Natural killer cell treated with Interleukin-12 subunit alpha and Interleukin-12 subunit beta and Interleukin-15 and Interleukin-18, amount 100 ng/mL, for 72 hours (primary cell): Measurements from ENCODE around the gene SDHAF1. TPM values are rescaled to one million over a fixed set of nuclear protein-coding genes. Genes with fewer than 3 reads are reported as not detected.
A peak's percentile ranks its signal among the peaks of the same experiment; 100 is the strongest.
"Not testable (repeated sequence)": the region's sequence is repeated elsewhere in the genome, so short reads cannot be mapped to it uniquely, and the experiment has no call there.

Source experiments
- ATAC-seq, 2 donors: fragments of 150-1000 bp; cut with Tn5 transposase in 1 of 2; sonication (Bioruptor Pico), chemical (Tn5 transposase) in 1 of 2; 2 replicates each; pipeline ENCODE4 v1.10.0; 2021
- DNase-seq: peaks from one replicate; pipeline ENCODE4 v3.0.0; 2022; ENCODE audit warnings: low spot score
- H3K27ac Mint-ChIP-seq, 2 donors: 1 replicate in 1 of 2; 2 replicates in 1 of 2; pipeline ENCODE4 v1.8.0; 2022; ENCODE audit warnings: mixed read lengths in 2 of 2, mild to moderate bottlenecking in 1 of 2, moderate library complexity in 1 of 2
- H3K27me3 Mint-ChIP-seq, 2 donors: 1 replicate in 1 of 2; 2 replicates in 1 of 2; pipeline ENCODE4 v1.8.0; 2022; ENCODE audit warnings: mixed read lengths in 2 of 2
- H3K36me3 Mint-ChIP-seq: one replicate; pipeline ENCODE4 v1.8.0; 2022; ENCODE audit warnings: mixed read lengths
- H3K4me1 Mint-ChIP-seq, 2 donors: 1 replicate in 1 of 2; 2 replicates in 1 of 2; pipeline ENCODE4 v1.8.0; 2022; ENCODE audit warnings: low read depth in 2 of 2, mixed read lengths in 2 of 2, mild to moderate bottlenecking in 1 of 2
- H3K4me3 Mint-ChIP-seq: one replicate; pipeline ENCODE4 v1.8.0; 2022; ENCODE audit warnings: mixed read lengths
- H3K9me3 Mint-ChIP-seq: 2 replicates; pipeline ENCODE4 v1.8.0; 2022; ENCODE audit warnings: mixed read lengths
- total RNA-seq, 2 donors: library from RNA; stranded (reverse); gene quantifications; one replicate each; pipeline ENCODE4 v1.2.3, GENCODE V29; 2022

SDHAF1 gene
- total RNA-seq, result 10 to 100 TPM; 17.6 to 21.4 TPM

DNA sequence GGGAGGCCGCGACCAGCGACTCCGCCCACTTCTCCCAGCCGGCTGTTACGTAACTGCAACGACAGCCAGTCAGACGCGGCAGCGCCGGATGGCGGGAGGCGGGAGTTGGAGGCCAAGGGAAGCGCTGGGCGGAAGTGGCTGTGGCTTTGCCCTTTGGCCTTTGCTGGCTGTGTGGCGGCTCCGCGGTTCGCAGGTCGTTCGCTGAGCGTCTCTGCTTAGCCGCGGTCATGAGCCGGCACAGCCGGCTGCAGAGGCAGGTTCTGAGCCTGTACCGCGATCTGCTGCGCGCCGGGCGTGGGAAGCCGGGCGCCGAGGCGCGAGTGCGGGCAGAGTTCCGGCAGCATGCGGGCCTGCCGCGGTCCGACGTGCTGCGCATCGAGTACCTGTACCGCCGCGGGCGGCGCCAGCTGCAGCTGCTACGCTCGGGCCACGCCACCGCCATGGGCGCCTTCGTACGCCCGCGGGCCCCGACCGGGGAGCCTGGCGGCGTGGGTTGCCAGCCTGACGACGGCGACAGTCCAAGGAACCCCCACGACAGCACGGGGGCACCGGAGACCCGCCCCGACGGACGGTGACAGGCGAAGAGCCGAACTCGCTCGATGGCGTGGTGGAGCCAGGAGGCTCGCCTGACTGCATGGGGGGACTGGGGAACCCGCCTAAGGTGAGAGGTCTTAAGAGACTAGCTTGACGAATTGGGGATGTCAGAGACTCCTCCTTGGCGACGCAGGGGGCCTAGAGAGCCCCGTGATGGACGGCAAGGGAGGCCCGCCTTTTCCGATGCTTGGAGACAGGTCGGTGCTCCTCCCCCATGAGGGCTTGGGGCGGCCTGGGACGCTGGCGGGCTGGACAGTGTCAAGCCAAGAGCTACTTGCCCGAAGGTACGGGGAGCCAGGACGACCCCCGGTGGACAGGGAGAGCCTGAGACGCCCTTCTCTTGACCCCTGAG is at the start of gene SDHAF1:
Gene SDHAF1 (plus strand): TSS at position 141 of the 946 bp plus-strand sequence. CDS start 87 bp downstream, at position 228.
- Mint-ChIP-seq H3K4me3 (peak within 1 kb of the TSS; percentile 96), H3K4me1 (peaks cover 21 to 31% of the 10 kb centered on the region in 2 donors), H3K36me3 (no peaks in the 10 kb centered on the region), H3K9me3 (no peaks in the 10 kb centered on the region), H3K27me3 (no peaks in the 10 kb centered on the region), H3K27ac (peak within 1 kb of the TSS; percentile 87 to 93)
- DNase-seq (peak; percentile 99), ATAC-seq (peak; percentile 93 to 97)

DNA sequence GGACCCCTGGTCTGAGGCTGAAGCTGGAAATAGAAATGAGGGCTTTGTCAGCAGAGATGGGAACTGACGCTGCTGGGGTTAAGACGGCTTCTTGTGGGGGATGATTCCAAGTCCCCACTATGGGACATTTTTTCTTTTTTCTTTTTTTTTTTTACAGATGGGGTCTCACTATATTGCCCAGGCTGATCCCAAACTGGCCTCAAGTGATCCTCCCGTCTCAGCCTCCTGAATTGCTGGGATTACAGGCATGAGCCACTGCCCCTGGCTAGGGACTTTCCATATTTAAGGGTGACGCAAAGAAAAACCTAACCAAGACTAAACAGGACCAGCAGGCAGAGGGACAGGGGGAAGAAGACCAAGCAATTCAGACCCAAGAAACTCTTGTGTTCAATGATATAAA is 48.8 kb upstream of the SDHAF1 start:
- Mint-ChIP-seq H3K27ac (peak overlapping the region; percentile 28 to 78), H3K4me3 (no peak overlapping the region), H3K27me3 (no peaks in the 10 kb centered on the region), H3K4me1 (peaks cover 5 to 26% of the 10 kb centered on the region in 2 donors), H3K36me3 (no peaks in the 10 kb centered on the region), H3K9me3 (no peaks in the 10 kb centered on the region)
- no peak for DNase-seq
- no peak for ATAC-seq

DNA sequence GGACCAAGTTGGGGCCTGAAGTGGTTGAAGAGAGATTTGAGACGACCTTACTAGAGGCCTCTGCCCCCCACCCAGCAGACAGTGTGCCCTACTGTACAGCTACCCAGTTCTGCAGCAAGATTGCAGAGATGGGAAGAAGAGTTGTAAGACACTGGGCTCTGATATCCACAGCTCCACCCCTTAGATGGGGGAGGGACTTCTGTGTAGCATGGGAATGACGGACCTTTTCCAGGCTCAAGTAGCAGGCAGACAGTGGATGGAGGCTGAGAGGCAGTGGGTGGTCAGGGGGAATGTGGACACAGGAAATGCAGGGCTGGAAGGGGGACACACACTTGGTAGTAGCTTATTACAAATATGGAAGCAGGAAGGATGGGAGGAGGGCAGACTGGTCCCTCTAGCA is 45.9 kb upstream of the SDHAF1 start:
- Mint-ChIP-seq H3K27ac (no peak overlapping the region), H3K36me3 (no peaks in the 10 kb centered on the region), H3K9me3 (no peaks in the 10 kb centered on the region), H3K4me1 (peaks cover 19 to 36% of the 10 kb centered on the region in 2 donors), H3K4me3 (no peak overlapping the region), H3K27me3 (no peaks in the 10 kb centered on the region)
- ATAC-seq, result no peak
- DNase-seq, result no peak

GRCh38 chr19:35955881-35956634 is 38.9 kb upstream of the SDHAF1 start:
- Mint-ChIP-seq H3K27ac (peak overlapping the region in 1 of 2 donors; percentile 66), H3K4me3 (no peak overlapping the region), H3K27me3 (peaks cover 6 to 9% of the 10 kb centered on the region in 2 donors), H3K36me3 (no peaks in the 10 kb centered on the region), H3K9me3 (no peaks in the 10 kb centered on the region), H3K4me1 (peaks cover 34 to 43% of the 10 kb centered on the region in 2 donors)
- ATAC-seq (no peak), DNase-seq (no peak)

- not testable (repeated sequence) for H3K27me3 Mint-ChIP-seq, H3K9me3 Mint-ChIP-seq, H3K4me3 Mint-ChIP-seq, H3K36me3 Mint-ChIP-seq, DNase-seq, ATAC-seq
- Mint-ChIP-seq H3K4me1 (peaks cover 34 to 43% of the 10 kb centered on the region in 2 donors), H3K27ac (peak overlapping the region in 1 of 2 donors; percentile 3)
Observed at GRCh38 chr19:35957411-35957810, 37.6 kb upstream of the SDHAF1 start.

- ATAC-seq, result no peak
- H3K9me3 Mint-ChIP-seq, result no peaks in the 10 kb centered on the region
- no peak for DNase-seq
- peaks cover 25 to 34% of the 10 kb centered on the region in 2 donors for H3K4me1 Mint-ChIP-seq
- peak overlapping the region; percentile 56 for H3K4me3 Mint-ChIP-seq
- peaks cover 6 to 9% of the 10 kb centered on the region in 2 donors for H3K27me3 Mint-ChIP-seq
- no peak overlapping the region for H3K27ac Mint-ChIP-seq
- H3K36me3 Mint-ChIP-seq, result no peaks in the 10 kb centered on the region
Observed at GRCh38 chr19:35958660-35959039, 36.3 kb upstream of the SDHAF1 start.

DNA sequence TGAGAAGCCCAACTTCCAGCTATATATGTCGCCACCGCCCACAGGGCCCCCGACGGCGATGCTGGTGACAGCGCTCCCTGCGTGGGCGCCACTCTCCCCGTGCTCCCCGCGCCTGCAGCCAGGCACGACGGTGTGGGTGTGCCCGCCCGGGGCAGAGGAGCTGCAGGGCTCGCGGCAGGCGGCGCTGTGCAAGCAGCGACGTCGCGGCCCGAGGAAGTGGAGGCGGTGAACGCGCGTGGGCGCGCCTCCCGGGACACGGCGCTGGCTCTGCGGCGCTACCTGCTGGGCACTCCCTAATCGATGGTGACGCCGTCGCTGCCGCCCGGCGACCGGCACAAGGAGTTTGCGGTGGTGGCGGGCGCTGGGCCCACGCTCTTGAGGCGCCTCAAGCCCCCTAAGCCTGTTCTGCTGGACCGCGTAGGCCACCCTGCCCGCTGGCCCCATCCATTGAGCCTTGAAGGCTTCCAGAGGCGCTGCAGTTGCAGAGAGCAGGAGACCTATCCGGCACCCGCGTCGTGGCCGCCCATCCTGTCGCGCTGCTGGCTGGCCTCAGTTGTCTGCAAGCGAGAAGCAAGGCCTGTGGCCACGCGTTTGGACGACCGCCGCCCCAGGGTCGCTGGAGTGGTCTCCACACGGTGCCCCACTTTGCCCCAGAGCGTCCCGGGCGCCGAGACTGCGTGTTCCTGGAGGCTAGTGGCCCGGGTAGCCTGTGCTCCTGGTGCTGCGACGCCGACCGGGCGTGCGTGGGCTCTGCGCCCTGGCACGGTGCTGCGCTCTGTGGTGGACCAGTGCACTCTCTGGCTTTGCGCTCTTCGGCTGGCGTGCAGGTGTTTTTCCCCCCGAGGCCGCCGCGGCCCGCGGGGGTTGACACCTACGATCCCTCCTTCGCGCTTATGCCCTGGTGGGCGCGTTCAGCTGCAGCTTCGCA is 35.7 kb upstream of the SDHAF1 start:
- H3K27ac Mint-ChIP-seq, result no peak overlapping the region
- H3K4me3 Mint-ChIP-seq, result no peak overlapping the region
- H3K4me1 Mint-ChIP-seq, result peaks cover 18 to 29% of the 10 kb centered on the region in 2 donors
- no peaks in the 10 kb centered on the region for H3K36me3 Mint-ChIP-seq
- DNase-seq (peak; percentile 83), ATAC-seq (peak; percentile 87 to 94)
- peaks cover 6 to 9% of the 10 kb centered on the region in 2 donors for H3K27me3 Mint-ChIP-seq
- H3K9me3 Mint-ChIP-seq, result no peaks in the 10 kb centered on the region

GRCh38 chr19:35959968-35960320 is 35.0 kb upstream of the SDHAF1 start:
- Mint-ChIP-seq H3K9me3 (no peaks in the 10 kb centered on the region), H3K27ac (no peak overlapping the region), H3K4me1 (peaks cover 16 to 28% of the 10 kb centered on the region in 2 donors), H3K4me3 (no peak overlapping the region), H3K27me3 (peaks cover 6 to 9% of the 10 kb centered on the region in 2 donors), H3K36me3 (no peaks in the 10 kb centered on the region)
- ATAC-seq (no peak), DNase-seq (no peak)

- H3K27ac Mint-ChIP-seq, result peak overlapping the region in 1 of 2 donors; percentile 17
- ATAC-seq (no peak), DNase-seq (no peak)
- peaks cover 12 to 25% of the 10 kb centered on the region in 2 donors for H3K4me1 Mint-ChIP-seq
- H3K27me3 Mint-ChIP-seq, result peaks cover 6 to 9% of the 10 kb centered on the region in 2 donors
- peak overlapping the region; percentile 37 for H3K4me3 Mint-ChIP-seq
- no peaks in the 10 kb centered on the region for H3K36me3 Mint-ChIP-seq
- H3K9me3 Mint-ChIP-seq, result no peaks in the 10 kb centered on the region
Observed at GRCh38 chr19:35960432-35960972, 34.5 kb upstream of the SDHAF1 start.

- ATAC-seq (no peak), DNase-seq (no peak)
- H3K27ac Mint-ChIP-seq, result no peak overlapping the region
- peaks cover 15 to 26% of the 10 kb centered on the region in 2 donors for H3K4me1 Mint-ChIP-seq
- H3K9me3 Mint-ChIP-seq, result no peaks in the 10 kb centered on the region
- H3K36me3 Mint-ChIP-seq, result no peaks in the 10 kb centered on the region
- H3K4me3 Mint-ChIP-seq, result no peak overlapping the region
- peaks cover 8 to 9% of the 10 kb centered on the region in 2 donors for H3K27me3 Mint-ChIP-seq
Observed at GRCh38 chr19:35963514-35963913, 31.5 kb upstream of the SDHAF1 start.

DNA sequence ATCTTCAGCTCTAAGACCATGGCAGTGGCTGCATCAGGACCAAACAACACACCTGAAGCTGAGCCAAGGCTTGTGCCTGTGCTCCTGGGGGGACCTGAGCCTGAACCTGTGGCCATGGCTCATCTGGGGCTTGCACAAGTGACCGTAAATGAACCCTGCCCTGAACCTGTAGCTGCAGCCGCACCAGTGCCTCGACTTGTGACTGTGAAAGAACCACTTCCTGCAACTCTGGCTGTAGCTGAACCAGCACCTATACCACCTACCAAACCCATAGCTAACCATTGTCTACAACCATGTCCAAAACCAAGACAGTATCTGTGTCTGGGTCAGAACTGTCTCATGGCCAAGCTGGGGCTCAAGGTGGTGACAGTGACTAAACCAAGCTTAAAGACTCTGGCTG is 28.2 kb upstream of the SDHAF1 start:
- ATAC-seq (peak; percentile 65 to 68), DNase-seq (no peak)
- Mint-ChIP-seq H3K27me3 (peaks cover 0 to 2% of the 10 kb centered on the region in 2 donors), H3K36me3 (no peaks in the 10 kb centered on the region), H3K27ac (no peak overlapping the region), H3K4me3 (no peak overlapping the region), H3K9me3 (no peaks in the 10 kb centered on the region), H3K4me1 (peaks cover 15 to 22% of the 10 kb centered on the region in 2 donors)

DNA sequence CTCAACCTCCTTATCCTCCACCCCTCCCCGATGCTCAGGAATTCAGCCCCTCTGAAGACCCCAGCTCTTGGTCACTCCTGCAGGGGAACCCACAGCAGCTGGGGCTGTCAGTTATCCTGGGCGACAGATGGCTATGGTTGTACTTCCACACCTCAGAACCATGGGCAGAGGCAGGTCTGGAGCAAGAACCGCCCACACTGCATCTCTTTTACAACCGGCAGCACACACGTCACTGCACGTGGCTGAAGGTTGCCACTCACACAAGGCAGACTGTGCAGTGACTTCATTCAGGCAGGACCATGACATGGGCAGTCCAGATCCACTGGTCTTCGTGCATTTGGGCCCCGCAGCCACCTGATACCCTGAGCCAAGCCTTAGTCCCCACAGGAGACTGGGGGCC is 21.5 kb upstream of the SDHAF1 start:
- no peak for ATAC-seq
- no peak overlapping the region for H3K4me3 Mint-ChIP-seq
- peaks cover 6% of the 10 kb centered on the region in 2 donors for H3K4me1 Mint-ChIP-seq
- H3K27me3 Mint-ChIP-seq, result peaks cover 0 to 6% of the 10 kb centered on the region in 2 donors
- no peaks in the 10 kb centered on the region for H3K36me3 Mint-ChIP-seq
- no peaks in the 10 kb centered on the region for H3K9me3 Mint-ChIP-seq
- H3K27ac Mint-ChIP-seq, result no peak overlapping the region
- DNase-seq, result no peak
